PC-3 (cell line): ENCODE measurements around the gene NFKBIL1.

ENCODE experiments used
- CTCF ChIP-seq: fragments of 300-600 bp; sonication (generic); conservative IDR thresholded peaks from 2 replicates; pipeline ENCODE4 v1.5.1; 2017; ENCODE audit warnings: antibody characterized with exemption, low read depth, mild to moderate bottlenecking, low read length
- EZH2phosphoT487 ChIP-seq: fragments of 300-600 bp; sonication (generic); IDR thresholded peaks from 2 replicates; pipeline ENCODE4 v1.6.1; 2018; ENCODE audit warnings: mild to moderate bottlenecking, antibody characterized with exemption, low read length, borderline replicate concordance

- TF ChIP-seq CTCF, result peak; percentile 95
- no peak for TF ChIP-seq EZH2phosphoT487
Measured at GRCh38 chr6:31580807-31581433, 33.5 kb downstream of the NFKBIL1 start.
